ENCODE results near the gene SLC47A2. TPM values are rescaled to one million over a fixed set of nuclear protein-coding genes. Genes with fewer than 3 reads are reported as not detected.
"Not testable (repeated sequence)": the region's sequence is repeated elsewhere in the genome, so short reads cannot be mapped to it uniquely, and the experiment has no call there.

SLC47A2 gene
- total RNA-seq: not detected
- long read RNA-seq: 0 reads

DNA sequence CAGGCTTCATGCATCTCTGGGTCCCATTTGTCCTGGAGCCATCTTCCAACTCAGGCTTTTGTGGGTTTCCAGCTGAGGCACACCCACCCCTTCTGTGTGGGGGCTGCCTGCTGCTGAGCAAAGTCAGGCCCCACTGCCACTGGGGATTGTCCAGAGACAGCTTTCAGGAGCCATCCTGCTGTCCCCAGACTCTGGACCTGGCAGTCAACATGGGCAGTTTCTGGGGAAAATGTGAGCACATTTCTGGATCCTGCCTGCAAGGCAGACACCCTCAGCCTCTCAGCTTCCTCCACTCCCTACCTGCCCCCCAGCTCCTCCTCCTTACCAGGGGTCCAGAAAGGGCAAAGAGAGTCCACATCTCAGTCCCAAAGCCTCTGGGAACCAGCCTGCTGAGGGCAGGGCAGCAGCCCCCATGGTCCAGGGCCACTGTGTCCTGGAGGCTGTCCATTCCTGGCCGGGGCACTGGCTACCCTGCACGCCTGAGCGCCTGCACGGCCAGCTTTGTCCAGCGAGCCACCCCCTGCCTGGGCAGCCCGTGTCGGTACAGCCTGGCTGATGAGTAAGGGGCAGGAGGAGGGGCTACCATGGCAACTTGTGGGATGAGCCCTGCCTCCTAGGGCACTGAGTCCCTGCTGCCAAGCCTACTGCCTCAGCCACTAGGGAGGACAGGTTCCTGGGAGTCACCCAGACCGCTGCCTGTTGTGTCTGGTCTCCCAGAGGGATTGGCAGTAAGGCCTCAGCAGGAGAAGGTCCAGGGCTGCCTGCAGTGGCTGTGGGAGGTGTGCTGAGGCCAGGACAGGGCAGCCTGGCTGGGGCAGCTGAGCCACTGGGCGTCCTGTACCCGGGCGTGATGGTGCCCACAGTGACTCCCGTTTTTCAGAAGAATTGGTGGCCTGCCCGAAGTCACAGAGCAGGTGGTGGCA, at the start of gene SLC47A2:
Gene SLC47A2 (minus strand): TSS at position 477 of the 923 bp plus-strand sequence. CDS start 29 bp downstream, at position 448.
- ATAC-seq: peak; percentile 82
- peak; percentile 73 for DNase-seq (ENCODE audit: missing footprints)
- intact Hi-C loops (cut with DNase I): no loop called here

DNA sequence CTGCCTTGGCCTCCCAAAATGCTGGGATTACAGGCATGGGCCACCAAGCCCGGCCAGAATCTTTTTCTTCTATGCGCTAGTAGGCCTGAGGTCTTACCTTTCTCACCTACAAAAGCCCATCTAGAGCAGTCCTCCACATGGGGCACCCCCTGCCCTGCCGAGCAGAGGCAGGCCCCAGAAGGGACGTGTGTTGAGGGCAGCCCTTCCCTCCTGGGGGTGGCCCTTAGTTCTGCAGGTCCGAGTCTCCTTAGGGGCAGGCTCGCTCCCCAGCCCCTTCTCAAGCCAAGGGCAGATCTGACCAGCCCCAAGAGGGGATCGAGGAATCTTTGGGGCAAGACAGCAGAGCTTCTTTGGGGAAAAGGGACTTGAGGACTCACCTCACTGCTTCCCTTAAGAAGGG, 49.6 kb upstream of the SLC47A2 start:
- ATAC-seq (no peak), DNase-seq (ENCODE audit: missing footprints) (no peak)
- intact Hi-C loops (cut with DNase I): loop anchor here (1.0 to 5.0 kb wide), 2 partner anchors 252 to 404 kb away; partner anchors contain the start of gene B9D1

GRCh38 chr17:19763991-19764390, 47.6 kb upstream of the SLC47A2 start:
- intact Hi-C loops (cut with DNase I); ATAC-seq; DNase-seq (ENCODE audit: missing footprints): not testable (repeated sequence)

- ATAC-seq: no peak
- DNase-seq (ENCODE audit: missing footprints): no peak
- intact Hi-C loops (cut with DNase I): no loop called here
Measured at GRCh38 chr17:19763416-19763815, 47.0 kb upstream of the SLC47A2 start.

DNA sequence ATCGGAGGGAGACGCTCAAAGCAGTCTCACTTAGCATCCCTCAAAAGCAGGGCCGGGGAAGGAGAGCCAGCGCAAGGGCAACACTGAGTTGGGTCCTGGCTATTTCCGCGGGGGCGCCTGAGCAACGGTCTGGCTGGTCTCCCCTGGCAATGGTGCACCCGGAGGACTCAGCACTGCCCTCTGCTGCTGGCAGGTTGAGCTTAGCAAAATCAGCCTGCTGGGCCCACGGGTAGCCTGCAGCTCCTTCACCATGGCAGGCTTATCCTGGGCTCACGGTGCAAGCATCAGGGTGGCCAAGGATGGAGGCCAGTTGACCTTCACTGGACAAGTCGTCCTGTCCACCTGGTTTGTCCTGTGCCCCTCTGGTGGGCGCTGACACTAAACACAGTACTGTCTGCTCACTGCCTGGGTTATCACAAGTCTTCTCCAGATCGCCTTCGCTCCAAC, 46.2 kb upstream of the SLC47A2 start:
- intact Hi-C loops (cut with DNase I): no loop called here
- ATAC-seq (peak; percentile 54), DNase-seq (ENCODE audit: missing footprints) (peak; percentile 84)

GRCh38 chr17:19760746-19761145, 44.4 kb upstream of the SLC47A2 start:
- ATAC-seq (no peak), DNase-seq (ENCODE audit: missing footprints) (no peak)
- intact Hi-C loops (cut with DNase I): no loop called here

- no peak for DNase-seq (ENCODE audit: missing footprints)
- no peak for ATAC-seq
- intact Hi-C loops (cut with DNase I): loop anchor here (10.0 kb wide), 1 partner anchor 55 kb away; no protein-coding TSS in a partner anchor
Measured at GRCh38 chr17:19759568-19760549, 43.5 kb upstream of the SLC47A2 start.

GRCh38 chr17:19757536-19758180, 41.3 kb upstream of the SLC47A2 start:
- DNase-seq (ENCODE audit: missing footprints): no peak

DNA sequence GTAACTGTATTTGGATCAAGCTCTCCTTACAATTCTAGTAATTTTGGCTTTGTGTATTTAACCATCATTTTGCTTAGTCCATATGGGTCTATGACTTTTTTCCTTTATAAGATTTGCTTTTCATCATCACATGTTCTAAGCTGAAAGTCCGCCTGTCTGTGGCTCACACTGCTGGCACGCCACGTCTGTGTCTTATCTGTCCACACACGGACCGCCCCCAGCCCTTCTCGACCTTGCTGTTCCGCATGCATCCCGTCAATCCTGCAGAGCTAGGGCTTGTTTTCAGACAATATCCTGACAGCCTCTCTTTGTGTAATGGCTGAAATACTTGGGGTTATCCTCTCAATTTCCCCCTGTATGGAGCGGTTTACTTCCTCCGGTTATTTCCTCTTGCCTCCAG, 40.2 kb upstream of the SLC47A2 start:
- intact Hi-C loops (cut with DNase I): loop anchor here (10.0 kb wide), 1 partner anchor 52 kb away; no protein-coding TSS in a partner anchor
- ATAC-seq (no peak), DNase-seq (ENCODE audit: missing footprints) (no peak)

More at GRCh38 chr17:19757536-19758180, 41.3 kb upstream of the SLC47A2 start:
- intact Hi-C loops (cut with DNase I): loop anchor here (10.0 kb wide), 1 partner anchor 53 kb away; no protein-coding TSS in a partner anchor
- no peak for ATAC-seq

DNA sequence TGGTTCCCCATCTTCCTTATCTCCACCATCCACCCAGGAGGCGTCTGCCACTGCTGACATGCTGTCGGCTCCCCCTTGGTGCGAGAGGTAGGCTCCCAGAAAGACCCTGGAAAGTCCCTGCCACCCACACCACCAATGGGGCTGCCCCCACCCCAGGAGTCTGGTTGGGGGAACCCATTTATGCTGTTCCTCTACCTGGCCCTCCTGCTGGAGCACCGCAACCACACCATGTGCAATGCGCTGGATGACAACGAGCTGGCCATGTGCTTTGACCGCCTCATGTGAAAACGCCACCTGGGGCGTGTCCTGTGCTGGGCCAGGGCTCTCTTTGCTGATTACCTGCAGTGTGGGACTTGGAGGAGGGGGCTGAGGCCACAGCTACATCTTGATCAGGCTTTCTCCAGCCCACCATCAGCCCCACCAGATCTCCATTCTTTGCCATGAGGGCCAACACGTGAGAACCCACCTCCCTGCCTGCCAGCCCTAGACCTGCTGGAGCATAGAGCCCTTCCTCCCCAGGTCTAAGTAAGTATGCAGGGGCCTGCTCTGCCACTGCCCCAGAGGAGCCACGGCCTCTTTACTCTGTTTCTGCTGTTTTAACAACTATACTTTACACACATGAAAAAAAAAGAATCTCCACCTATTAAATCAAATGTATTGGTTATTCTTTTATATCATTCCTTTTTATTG, 39.6 kb upstream of the SLC47A2 start:
- DNase-seq (ENCODE audit: missing footprints): no peak
- no peak for ATAC-seq
- intact Hi-C loops (cut with DNase I): loop anchor here (10.0 kb wide), 1 partner anchor 51 kb away; no protein-coding TSS in a partner anchor

DNA sequence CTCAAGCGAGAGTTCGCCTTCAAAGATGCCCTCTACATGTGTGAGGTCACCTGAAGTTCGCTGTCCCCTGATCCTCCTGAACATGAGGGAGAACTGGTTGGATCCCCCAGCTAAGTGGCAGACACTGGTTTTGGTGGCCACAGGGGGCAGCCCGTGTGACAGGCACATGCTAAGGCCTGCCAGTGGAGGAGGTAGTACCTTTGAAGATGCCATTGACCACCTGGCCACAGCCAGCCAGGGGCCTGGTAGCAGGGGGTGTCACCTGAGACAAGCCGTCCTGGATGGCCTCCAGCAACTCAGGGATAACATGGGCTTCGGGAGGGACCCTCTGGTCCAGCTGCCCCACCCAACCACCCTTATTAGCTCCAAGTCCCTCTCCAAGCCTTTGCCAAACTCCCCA, 39.0 kb upstream of the SLC47A2 start:
- DNase-seq (ENCODE audit: missing footprints): no peak
- no peak for ATAC-seq
- intact Hi-C loops (cut with DNase I): loop anchor here (10.0 kb wide), 1 partner anchor 51 kb away; no protein-coding TSS in a partner anchor

DNA sequence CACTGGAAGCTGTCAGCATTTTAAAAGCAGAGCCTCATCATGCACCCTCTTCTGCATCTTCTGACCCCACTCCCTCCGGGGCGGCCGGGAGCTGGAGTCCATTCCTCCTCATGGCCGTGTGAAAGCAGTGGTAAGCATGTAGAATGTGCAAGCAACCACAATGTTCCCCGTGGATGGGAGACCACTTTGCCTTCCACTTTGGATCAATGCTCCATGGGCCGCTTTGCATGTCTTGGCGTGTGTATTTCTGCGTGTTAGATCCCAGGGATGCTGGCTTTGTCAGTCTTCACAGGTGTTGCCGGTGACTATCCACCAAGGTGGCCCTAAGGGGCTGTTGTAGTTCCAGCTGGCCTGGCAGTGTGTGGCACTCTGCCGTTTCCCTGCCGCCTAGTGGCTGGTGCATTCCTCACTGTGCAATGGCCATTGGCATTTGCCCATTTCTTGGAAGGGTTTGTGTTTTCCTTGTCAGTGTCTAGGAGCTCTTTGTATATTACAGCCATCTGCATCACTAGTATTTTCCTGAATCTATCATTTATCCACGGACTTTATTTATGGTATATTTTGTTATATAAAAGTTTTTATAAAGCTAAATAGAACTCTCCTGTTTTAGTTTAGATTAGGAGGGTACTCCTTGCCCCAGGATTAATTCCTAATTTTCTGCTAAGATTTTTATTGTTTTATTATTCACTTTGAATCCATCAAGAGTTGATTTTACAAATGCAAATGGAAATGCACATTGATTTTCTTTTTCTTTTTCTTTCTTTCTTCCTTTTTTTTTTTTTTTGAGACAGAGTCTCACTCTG, 37.5 kb upstream of the SLC47A2 start:
- DNase-seq (ENCODE audit: missing footprints): peak; percentile 62
- ATAC-seq: peak; percentile 74
- intact Hi-C loops (cut with DNase I): loop anchor here (5.0 to 10.0 kb wide), 2 partner anchors 49 to 107 kb away; partner anchors contain the start of gene ALDH3A2

GRCh38 chr17:19753051-19753509, 36.7 kb upstream of the SLC47A2 start:
- intact Hi-C loops (cut with DNase I): loop anchor here (5.0 to 10.0 kb wide), 2 partner anchors 48 to 106 kb away; partner anchors contain the start of gene ALDH3A2
- peak; percentile 80 for DNase-seq (ENCODE audit: missing footprints)

DNA sequence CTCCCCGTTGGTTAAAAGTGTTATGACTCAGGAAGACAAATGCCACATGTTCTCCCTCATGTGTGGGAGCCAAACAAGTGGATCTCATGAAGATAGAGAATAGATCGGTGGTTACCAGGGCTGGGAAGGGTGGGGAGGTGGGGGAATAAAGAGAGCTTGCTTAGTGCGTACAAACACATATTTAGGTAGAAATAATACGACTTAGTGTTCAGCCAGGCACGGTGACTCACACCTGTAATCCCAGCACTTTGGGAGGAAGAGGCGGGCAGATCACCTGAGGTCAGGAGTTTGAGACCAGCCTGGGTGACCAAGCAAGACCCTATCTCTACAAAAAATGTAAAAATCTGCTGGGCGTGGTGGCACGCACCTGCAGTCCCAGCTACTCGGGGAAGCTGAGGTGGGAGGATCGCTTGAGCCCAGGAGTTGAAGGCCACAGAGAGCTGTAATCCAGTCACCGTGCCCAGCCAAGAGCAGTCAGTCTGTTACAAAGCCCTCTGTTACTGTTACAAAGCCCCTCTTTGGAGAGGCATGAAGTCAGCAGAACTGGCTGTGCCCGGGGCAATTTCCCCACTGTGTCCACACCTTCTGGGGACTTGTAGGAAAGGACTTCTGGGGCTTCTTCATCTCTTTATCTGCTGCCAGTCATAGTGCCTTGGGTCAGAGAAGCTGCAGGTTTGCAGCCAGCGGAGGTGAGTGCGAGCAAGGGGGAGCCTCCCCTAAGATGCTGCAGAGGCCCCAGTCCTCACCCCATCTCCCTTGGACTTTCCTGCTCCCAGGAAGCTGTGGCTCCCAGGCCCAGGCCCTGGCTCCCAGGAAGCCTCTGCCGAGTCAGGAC, 36.0 kb upstream of the SLC47A2 start:
- ATAC-seq (no peak), DNase-seq (ENCODE audit: missing footprints) (no peak)
- intact Hi-C loops (cut with DNase I): loop anchor here (5.0 to 10.0 kb wide), 2 partner anchors 48 to 105 kb away; partner anchors contain the start of gene ALDH3A2

More at GRCh38 chr17:19753051-19753509, 36.7 kb upstream of the SLC47A2 start:
- ATAC-seq: peak; percentile 87

- ATAC-seq (no peak), DNase-seq (ENCODE audit: missing footprints) (no peak)
- intact Hi-C loops (cut with DNase I): loop anchor here (5.0 to 10.0 kb wide), 2 partner anchors 46 to 104 kb away; partner anchors contain the start of gene ALDH3A2
Measured at GRCh38 chr17:19750835-19751234, 34.5 kb upstream of the SLC47A2 start.

Data from Right ventricle myocardium inferior (tissue), 1 donor.